Nephron (organoid): ENCODE results near the gene ATRNL1.

Source experiments
- H3K27ac Mint-ChIP-seq, 3 experiments: 2 replicates each; pipeline ENCODE4 v1.8.0; 2020; ENCODE audit warnings: mixed read lengths in 3 of 3, mild to moderate bottlenecking in 2 of 3, moderate library complexity in 1 of 3
- H3K27me3 Mint-ChIP-seq: 2 replicates; pipeline ENCODE4 v1.8.0; 2021; ENCODE audit warnings: low read depth, mild to moderate bottlenecking, moderate library complexity, mixed read lengths
- H3K36me3 Mint-ChIP-seq: 2 replicates; pipeline ENCODE4 v1.8.0; 2020; ENCODE audit warnings: low read depth, mixed read lengths
- H3K4me1 Mint-ChIP-seq: 2 replicates; pipeline ENCODE4 v1.8.0; 2020; ENCODE audit warnings: mixed read lengths
- H3K4me3 Mint-ChIP-seq, 3 experiments: 2 replicates each; pipeline ENCODE4 v1.8.0; 2020; ENCODE audit warnings: mild to moderate bottlenecking in 3 of 3, mixed read lengths in 3 of 3, moderate library complexity in 2 of 3
- H3K9me3 Mint-ChIP-seq: 2 replicates; pipeline ENCODE4 v1.8.0; 2020; ENCODE audit warnings: mixed read lengths
- CTCF ChIP-seq, 3 experiments: fragments of 200-600 bp; sonication (generic); IDR thresholded peaks; one replicate each; pipeline ENCODE4 v1.5.0; 2021; ENCODE audit warnings: antibody characterized with exemption in 3 of 3; ENCODE audit not compliant: unreplicated experiment in 3 of 3

Gene ATRNL1

GRCh38 chr10:115107830-115108229 lies 14.7 kb downstream of the ATRNL1 start:
- Mint-ChIP-seq H3K9me3 (peaks cover 59% of the 10 kb centered on the region), H3K27ac (no peak overlapping the region), H3K27me3 (no peaks in the 10 kb centered on the region), H3K4me1 (no peaks in the 10 kb centered on the region), H3K36me3 (peaks cover 72% of the 10 kb centered on the region), H3K4me3 (no peak overlapping the region)
- no peak for TF ChIP-seq CTCF (IDR thresholded peaks at IDR 0.05; ENCODE audit: unreplicated experiment in 3 of 3)

- no peak overlapping the region for H3K27ac Mint-ChIP-seq
- H3K4me1 Mint-ChIP-seq = no peaks in the 10 kb centered on the region
- peaks cover 9% of the 10 kb centered on the region for H3K9me3 Mint-ChIP-seq
Observed at GRCh38 chr10:115117301-115117700, 24.1 kb downstream of the ATRNL1 start.

GRCh38 chr10:115118346-115118745 lies 25.2 kb downstream of the ATRNL1 start:
- H3K27ac Mint-ChIP-seq = no peak overlapping the region
- peaks cover 3% of the 10 kb centered on the region for H3K9me3 Mint-ChIP-seq
- TF ChIP-seq CTCF (IDR thresholded peaks at IDR 0.05; ENCODE audit: unreplicated experiment in 3 of 3) = no peak
- H3K27me3 Mint-ChIP-seq = no peaks in the 10 kb centered on the region
- H3K4me3 Mint-ChIP-seq = no peak overlapping the region
- peaks cover 14% of the 10 kb centered on the region for H3K36me3 Mint-ChIP-seq
- H3K4me1 Mint-ChIP-seq = no peaks in the 10 kb centered on the region

More at GRCh38 chr10:115117301-115117700, 24.1 kb downstream of the ATRNL1 start:
- peaks cover 23% of the 10 kb centered on the region for H3K36me3 Mint-ChIP-seq
- no peaks in the 10 kb centered on the region for H3K27me3 Mint-ChIP-seq
- H3K4me3 Mint-ChIP-seq = no peak overlapping the region
- TF ChIP-seq CTCF (IDR thresholded peaks at IDR 0.05; ENCODE audit: unreplicated experiment in 3 of 3) = no peak

GRCh38 chr10:115125505-115125904 lies 32.3 kb downstream of the ATRNL1 start:
- H3K4me1 Mint-ChIP-seq = no peaks in the 10 kb centered on the region
- no peak overlapping the region for H3K4me3 Mint-ChIP-seq
- H3K27me3 Mint-ChIP-seq = no peaks in the 10 kb centered on the region
- H3K27ac Mint-ChIP-seq = no peak overlapping the region
- no peaks in the 10 kb centered on the region for H3K9me3 Mint-ChIP-seq
- peaks cover 5% of the 10 kb centered on the region for H3K36me3 Mint-ChIP-seq
- TF ChIP-seq CTCF (IDR thresholded peaks at IDR 0.05; ENCODE audit: unreplicated experiment in 3 of 3) = no peak

GRCh38 chr10:115129752-115130151 lies 36.6 kb downstream of the ATRNL1 start:
- peaks cover 32% of the 10 kb centered on the region for H3K36me3 Mint-ChIP-seq
- H3K9me3 Mint-ChIP-seq = peaks cover 13% of the 10 kb centered on the region
- no peaks in the 10 kb centered on the region for H3K27me3 Mint-ChIP-seq
- no peak overlapping the region for H3K27ac Mint-ChIP-seq
- no peak overlapping the region for H3K4me3 Mint-ChIP-seq
- TF ChIP-seq CTCF (IDR thresholded peaks at IDR 0.05; ENCODE audit: unreplicated experiment in 3 of 3) = peak; percentile 43 to 71 (median 54)
- H3K4me1 Mint-ChIP-seq = no peaks in the 10 kb centered on the region

- H3K27ac Mint-ChIP-seq = no peak overlapping the region
- no peak for TF ChIP-seq CTCF (IDR thresholded peaks at IDR 0.05; ENCODE audit: unreplicated experiment in 3 of 3)
- peaks cover 67% of the 10 kb centered on the region for H3K36me3 Mint-ChIP-seq
- no peak overlapping the region for H3K4me3 Mint-ChIP-seq
- no peaks in the 10 kb centered on the region for H3K27me3 Mint-ChIP-seq
- H3K4me1 Mint-ChIP-seq = no peaks in the 10 kb centered on the region
- peaks cover 33% of the 10 kb centered on the region for H3K9me3 Mint-ChIP-seq
Observed at GRCh38 chr10:115136616-115137015, 43.5 kb downstream of the ATRNL1 start.
